ENCODE results near the gene ADO.
A peak's percentile ranks its signal among the peaks of the same experiment; 100 is the strongest.

The ADO gene

DNA sequence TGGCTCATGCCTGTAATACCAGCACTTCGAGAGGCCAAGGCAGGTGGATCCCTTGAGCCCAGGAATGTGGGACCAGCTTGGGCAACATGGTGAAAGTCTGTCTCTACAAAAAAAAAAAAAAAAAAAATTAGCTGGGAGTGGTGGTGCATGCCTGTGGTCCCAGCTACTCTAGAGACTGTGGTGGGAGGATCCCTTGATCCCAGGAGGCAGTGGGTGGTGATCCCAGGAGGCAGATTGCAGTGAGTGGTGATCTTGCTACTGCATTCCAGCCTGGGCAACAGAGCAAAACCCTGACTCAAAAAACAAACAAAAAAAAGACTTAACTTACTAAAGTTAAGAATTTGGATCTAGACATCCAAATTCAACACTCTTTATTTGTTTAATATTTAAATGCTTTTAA, 10.2 kb upstream of the ADO start:
- DNase-seq (ENCODE audit: low read depth), result no peak

GRCh38 chr10:62795100-62795499, 9.4 kb upstream of the ADO start:
- DNase-seq (ENCODE audit: low read depth), result no peak

- DNase-seq (ENCODE audit: low read depth), result no peak
These were observed 8.8 kb upstream of the ADO start for GRCh38 chr10:62795762-62796161.

GRCh38 chr10:62796896-62797295, 7.6 kb upstream of the ADO start:
- no peak for DNase-seq (ENCODE audit: low read depth)

GRCh38 chr10:62801871-62802270, 2.6 kb upstream of the ADO start:
- no peak for DNase-seq (ENCODE audit: low read depth)

- DNase-seq (ENCODE audit: low read depth), result no peak
These were observed 680 bp upstream of the ADO start for GRCh38 chr10:62803724-62804355.

DNA sequence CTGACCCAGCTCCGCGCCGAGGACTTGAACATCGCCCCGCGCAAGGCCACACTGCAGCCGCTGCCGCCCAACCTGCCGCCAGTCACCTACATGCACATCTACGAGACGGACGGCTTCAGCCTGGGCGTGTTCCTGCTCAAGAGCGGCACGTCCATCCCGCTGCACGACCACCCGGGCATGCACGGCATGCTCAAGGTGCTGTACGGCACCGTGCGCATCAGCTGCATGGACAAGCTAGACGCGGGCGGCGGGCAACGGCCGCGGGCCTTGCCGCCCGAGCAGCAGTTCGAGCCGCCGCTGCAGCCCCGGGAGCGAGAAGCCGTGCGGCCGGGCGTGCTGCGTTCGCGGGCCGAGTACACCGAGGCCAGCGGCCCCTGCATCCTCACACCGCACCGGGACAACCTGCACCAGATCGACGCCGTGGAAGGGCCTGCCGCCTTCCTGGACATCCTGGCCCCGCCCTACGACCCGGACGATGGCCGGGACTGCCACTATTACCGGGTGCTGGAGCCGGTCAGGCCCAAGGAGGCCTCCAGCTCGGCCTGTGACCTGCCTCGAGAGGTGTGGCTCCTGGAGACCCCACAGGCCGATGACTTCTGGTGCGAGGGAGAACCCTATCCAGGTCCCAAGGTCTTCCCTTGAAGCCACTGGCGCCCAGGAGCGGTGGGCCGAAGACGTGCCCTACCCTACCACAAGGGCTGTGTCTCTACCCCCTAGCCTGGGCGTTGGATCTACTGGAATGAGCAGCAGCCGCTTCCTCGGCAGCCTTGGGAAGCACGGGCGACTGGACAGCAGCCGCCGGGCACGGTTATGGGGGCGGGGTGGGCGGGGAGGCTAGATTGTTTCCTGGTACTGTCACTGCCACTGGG, 945 bp downstream of the ADO start:
- DNase-seq (ENCODE audit: low read depth), result no peak

- DNase-seq (ENCODE audit: low read depth), result no peak
These were observed 1.7 kb downstream of the ADO start for GRCh38 chr10:62806251-62806650.

- DNase-seq (ENCODE audit: low read depth), result no peak
These were observed 5.8 kb downstream of the ADO start for GRCh38 chr10:62810156-62810902.

DNA sequence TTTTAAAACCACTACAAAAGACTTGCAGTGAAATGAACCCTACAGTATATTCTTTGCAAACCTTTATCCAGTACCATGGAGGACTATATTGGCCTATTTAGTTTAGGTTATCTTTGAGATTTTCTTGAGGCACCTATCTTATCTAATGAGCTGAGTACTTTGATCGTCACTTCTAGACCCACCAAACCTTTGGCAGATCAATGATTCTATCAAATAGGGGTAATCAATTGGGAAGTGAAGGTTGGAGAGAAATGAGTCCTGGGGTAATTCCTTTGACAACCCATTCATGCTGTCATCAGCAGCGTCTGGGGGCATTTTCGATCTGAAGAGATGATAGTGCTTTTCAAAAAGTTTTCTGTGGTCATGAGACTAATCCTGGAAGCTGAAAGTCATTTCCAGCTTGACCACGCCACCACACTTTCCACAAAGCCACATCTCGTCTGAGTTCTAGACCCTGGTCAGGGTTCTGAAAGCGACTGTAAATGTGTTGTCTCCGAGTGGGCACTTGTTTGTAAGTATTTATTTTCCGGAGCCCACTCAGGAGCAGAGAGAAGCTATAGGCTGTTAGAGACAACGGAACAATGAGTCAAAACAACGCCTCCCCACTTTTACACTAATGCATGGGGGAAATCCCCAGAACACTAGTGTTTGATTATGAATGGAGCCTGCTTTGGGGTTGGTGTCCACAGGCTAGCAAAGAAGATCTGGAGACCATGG, 6.8 kb downstream of the ADO start:
- peak; percentile 67 for DNase-seq (ENCODE audit: low read depth)

DNA sequence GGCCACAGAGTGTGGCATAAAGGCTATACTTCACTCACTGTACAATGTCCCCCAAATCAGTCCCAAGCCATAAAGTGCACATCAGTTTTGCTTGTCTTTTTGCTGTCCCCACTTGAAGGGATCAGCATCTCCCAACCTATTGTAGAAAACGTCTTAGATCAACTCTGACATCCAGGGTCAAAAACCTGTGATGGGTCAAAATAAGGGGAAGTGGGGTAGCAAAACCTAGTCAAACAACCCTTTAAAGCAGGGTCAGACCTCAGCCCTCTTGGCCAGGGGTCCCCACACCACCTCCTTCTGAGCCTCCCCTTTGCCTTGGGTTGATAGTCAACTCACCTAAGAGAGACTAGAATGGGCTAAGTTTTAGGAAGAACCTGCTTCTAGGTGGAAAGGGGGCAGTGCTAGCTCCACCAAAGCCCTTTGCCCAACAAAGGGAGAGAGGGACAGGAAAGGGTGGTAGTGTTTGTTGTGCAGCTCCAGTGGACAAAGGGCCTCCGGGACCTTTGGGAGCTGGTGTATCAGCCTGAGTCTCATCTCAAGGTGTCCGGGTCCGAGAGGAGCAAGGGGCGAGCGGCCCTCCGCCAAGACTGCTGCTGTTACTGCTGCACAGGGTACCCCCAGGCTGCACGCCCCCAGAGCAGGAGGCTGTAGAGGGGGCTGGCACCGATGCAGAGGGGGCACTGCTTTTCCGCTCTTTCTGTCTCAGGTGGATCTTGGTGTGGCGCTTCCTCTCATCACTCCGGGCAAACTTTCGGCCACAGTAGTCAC, 8.3 kb downstream of the ADO start:
- no peak for DNase-seq (ENCODE audit: low read depth)

DNA sequence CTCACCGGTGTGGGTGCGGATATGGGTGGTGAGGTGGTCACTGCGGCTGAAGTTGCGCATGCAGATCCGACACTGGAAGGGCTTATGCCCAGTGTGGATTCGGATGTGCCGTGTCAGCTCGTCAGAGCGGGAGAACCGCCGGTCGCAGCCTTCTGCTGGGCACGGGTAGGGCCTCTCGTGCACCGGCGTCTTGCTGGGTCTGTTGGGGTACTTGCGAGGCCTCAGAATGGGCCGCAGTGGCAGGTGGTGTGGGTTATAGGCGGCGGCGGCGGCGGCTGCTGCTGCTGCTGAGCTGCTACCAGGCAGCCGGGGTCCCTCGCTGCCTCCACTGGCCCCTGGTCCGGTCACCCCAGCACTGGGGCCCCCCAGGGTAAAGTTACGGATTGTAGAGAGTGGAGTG, 8.9 kb downstream of the ADO start:
- DNase-seq (ENCODE audit: low read depth), result no peak

DNA sequence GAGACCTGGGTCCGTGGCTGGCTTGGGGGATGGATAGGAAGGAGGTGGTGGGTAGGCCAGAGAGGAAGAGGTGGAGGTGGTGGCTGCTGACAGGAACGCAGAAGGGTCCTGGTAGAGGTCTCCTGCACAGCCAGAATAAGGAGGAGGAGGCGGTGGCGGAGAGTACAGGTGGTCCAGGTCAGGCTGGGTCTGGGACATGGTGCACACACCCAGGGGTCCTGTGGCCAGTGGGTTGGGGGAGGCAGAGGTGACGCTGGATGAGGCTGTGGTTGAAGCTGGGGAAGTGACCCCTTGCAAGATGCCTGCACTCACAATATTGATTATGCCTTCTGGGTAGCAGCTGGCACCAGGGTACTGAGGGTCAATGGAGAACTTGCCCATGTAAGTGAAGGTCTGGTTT, 9.5 kb downstream of the ADO start:
- no peak for DNase-seq (ENCODE audit: low read depth)

- no peak for DNase-seq (ENCODE audit: low read depth)
These were observed 10.3 kb downstream of the ADO start for GRCh38 chr10:62814756-62815380.

GRCh38 chr10:62815381-62816075, 11.0 kb downstream of the ADO start:
- DNase-seq (ENCODE audit: low read depth), result no peak

DNA sequence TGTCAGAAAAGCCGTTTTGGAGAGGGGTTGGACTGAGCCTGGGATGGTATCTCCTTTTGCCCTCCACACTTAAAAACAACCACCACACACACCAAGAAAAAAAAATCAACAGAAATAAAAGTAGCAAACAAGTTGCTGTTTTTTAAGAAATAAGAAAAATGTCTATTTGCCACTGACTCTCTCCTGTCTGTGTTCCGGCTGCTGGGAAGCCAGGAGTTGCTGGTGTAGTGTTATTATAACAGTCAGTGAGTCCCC, 11.5 kb downstream of the ADO start:
- DNase-seq (ENCODE audit: low read depth), result no peak

DNA sequence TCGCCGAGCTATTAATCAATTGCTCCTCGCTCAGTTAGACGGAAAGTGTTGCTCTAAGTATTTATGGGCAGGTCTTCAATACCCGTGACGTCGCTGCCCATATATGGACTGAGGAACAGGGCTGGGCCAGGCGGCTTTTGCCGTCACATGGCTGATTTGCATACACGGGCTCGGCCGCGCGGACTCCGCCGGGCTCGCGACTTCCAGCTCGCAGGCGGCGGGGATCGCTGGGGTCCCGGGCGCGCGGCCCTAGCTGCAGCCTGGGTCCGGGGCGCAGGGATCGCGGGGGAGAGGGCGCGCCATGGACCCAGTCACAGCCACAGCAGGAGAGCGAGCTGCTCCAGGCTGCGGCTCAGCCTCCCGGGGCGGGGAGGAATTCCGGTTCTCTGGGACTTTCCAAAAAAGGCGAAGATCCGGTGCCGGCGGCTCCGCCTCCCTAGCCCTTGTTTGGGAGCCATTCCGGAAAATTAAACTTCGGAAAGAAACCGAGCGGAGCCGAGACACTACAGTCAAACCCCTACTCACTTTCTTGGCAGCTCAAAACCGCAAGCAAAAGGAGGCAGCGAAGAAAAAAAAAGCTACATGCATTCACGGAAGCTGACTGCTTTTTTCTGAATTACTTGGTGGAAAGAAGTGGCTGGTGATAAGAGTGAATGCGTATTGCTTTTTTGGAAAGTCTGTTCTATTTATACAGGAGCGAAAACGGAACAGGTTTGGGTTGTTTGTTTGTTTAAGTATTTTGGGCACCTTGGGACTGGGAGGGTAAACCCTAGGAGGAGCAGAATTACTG, 12.0 kb downstream of the ADO start, which contains the start of gene EGR2:
EGR2 (minus strand) TSS at position 36 of the 790 bp plus-strand sequence. CDS start 337 bp downstream, outside the sequence.
- DNase-seq (ENCODE audit: low read depth), result peak; percentile 92

DNA sequence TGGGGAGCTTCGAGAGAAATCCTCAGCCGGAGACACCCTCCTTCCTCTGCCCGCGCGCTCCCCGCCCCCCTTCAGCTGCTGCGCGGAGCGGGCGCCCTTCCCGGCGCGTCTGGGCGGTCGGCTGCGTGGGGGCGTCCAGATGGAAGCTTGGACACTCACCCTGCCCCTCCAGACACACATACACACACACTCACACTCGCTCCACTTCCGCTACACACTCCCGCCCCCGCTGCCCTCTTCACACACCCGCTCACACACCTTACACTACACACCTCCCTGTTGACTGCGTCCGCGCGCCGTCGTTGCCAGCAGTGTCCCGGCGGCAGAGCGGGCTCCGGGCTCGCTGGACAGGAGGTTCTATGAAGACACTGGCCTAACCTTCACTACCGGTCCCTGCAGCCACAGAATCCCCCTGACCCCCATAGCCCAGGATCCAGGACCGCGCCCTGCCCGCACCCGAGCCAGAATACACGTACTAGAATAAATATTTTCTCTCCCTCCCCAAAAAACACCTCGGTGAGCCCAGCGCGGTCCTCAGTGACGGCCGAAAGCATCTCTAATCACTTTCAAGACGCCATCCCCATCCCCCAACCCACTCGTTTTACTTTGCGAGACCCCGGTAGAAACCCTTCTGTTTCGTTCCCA, 12.7 kb downstream of the ADO start:
- DNase-seq (ENCODE audit: low read depth), result peak; percentile 49

DNA sequence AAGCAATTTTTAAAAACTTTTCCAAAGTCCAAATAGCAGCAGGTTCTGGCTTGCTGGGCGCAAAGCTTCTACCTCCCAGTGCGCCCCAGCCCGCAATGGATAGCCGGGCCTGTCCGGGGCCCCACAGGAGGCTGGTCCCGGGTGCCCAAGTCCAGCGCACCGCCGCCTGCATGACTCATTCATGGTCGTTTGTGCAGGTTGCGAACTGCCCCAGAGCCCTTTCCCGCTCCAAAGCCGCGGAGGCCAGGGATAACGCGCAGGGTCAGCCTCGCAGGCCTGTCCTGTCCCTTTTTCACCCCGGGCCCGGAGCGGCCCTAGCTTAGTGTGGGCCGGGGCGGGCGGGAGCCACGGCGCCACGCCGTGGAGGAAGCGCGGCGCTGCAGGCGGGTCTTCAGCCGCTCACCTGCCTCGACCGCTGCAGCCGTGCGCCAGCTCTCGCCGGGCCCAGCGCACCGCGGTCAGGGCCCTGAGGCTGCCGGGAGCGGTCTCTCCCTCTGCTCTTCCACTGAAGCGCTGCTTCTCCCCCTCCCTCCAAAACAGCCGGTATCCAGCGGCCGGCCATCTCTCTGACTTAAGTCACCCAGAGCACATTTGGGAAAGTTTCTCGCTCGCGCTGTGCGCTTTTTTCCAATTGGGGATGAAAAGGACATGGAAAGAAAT, 13.4 kb downstream of the ADO start:
- DNase-seq (ENCODE audit: low read depth), result peak; percentile 66
